NCI-H1105 (cell line): Measurements from ENCODE around the gene EQTN.
A peak's percentile ranks its signal among the peaks of the same experiment; 100 is the strongest.
"Not testable (repeated sequence)": the region's sequence is repeated elsewhere in the genome, so short reads cannot be mapped to it uniquely, and the experiment has no call there.

Source experiments
- DNase-seq: peaks from one replicate; lab custom pipeline; 2025; lab: John Stamatoyannopoulos, UW

The EQTN gene

DNA sequence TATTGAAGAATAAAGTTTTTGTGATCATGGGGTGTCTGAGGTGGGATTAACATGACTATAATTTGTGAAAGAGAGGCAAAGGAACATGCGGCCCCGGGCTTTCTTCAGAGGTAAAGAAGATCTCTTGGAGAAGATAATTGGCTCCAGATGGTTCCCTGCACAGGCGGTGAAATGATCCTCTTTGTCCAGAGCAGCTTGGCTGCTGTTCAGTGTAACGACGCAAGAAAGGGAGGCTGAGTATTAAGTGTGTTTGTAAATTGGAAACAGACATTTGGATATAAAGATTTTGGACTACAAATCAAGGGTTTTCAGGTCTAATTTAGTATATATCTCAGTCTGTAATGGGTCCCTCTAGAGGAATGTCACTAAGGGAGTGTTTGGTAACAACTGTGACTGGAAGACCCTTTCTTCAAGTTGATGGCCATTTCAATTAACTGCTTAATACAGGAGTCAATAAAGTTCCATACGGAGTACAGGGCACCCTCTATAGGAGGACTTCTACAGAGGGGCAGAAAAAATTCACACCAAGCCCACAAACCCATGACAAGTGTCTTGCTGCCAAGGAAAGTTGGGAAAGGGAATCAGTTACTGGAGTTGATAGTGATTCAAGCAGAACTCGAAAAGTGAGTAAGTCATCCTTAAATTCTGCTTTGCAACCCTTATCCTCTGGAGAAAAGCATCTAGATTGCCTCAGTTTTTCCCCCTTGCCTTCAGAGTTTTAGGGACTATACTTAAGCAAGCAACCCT lies 4.1 kb downstream of the EQTN start:
- no peak for DNase-seq

DNA sequence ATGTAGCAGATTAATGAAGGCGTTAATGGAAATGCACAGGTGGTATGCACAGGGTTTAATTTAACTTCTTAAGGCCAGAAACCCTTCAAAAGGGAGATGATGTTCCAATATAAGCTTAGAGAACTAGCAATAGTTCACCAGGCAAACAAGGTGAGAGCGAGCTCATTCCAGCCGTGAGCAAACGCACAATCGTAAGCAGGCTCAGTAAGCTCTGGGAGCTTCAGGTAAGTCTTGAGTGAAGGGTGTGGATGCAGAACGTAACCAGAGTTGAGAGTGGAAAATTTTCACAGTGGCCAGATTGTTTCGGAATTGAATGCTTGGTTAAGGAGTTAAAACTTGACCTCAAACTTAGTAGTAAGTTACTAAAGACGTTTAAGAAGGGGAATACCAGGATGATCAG lies 5.7 kb downstream of the EQTN start:
- no peak for DNase-seq

DNA sequence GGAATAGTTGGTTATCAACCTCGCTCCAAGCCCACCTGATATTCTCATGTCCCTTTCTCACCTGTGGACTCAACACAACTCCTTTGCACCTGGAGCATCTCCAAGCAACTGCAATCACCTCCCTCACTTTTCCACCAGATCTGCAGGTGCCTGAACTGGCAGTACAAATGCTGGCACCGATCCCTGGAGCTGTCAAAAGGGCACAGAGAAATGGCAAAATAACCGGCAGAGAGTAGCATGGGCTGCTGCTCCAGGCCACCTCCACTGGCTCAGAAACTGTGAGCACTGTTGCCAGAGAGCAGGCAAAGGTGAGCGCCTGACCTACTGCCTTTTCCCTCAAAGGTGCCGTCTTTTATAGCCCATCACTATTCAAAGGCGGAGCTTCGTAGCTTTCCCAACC lies 14.7 kb downstream of the EQTN start:
- DNase-seq = peak; percentile 41

DNA sequence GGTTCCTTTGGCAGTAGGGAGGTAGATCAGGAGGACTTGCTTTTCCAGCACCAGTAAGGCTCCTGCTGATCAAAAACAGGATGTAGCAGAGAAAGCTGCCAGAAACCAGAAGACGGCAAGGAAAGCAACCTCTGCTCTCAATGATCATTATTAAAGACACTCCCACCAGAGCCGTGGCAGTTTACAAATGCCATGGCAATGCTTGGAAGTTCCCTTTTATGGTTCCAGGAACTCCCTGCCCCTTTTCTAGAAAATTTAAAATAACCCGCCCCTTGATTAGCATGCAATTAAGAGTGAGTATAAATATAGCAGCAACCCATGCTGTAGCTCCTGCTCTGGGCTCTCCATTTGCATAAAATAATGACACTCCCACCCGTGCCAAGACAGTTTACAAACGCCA lies 16.1 kb downstream of the EQTN start:
- no peak for DNase-seq

DNA sequence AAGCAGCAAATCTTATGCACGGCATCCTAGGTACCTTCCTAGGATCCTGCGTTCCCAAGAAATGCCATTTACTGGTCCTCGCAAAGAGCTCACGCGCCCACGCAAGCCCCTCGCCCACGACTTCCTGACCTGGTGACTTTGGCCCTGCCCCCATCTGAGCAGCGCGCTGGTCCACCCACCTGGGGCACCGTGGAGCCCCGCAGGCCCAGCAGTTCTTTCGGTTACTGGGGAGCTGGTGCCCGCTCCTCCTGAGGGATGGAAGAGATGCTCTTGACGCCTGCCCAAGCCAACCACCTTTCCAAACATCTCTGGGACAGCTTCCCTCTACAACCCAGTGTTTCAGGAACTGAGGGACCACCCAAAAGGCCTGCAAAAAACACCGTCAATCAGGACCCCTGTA lies 16.7 kb downstream of the EQTN start:
- no peak for DNase-seq

DNA sequence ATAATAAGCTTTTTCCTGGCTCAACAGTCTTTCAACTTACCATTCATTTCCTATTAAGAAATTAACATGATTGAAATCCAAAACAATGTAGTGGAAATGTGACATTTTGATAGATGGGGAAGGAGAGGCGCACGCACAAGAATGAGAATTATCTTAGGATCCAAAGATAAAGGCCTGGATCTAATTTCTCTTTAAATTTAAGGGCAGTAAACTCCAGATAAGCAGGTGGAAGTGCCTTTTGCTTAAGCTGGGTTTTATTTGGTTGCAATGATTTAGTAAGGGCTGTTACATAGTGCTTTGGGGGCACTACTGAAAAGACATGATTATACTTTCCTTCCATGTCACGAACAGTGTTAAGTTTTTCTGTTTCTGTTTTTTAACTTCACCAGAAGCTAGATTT lies 17.3 kb downstream of the EQTN start:
- DNase-seq = no peak

DNA sequence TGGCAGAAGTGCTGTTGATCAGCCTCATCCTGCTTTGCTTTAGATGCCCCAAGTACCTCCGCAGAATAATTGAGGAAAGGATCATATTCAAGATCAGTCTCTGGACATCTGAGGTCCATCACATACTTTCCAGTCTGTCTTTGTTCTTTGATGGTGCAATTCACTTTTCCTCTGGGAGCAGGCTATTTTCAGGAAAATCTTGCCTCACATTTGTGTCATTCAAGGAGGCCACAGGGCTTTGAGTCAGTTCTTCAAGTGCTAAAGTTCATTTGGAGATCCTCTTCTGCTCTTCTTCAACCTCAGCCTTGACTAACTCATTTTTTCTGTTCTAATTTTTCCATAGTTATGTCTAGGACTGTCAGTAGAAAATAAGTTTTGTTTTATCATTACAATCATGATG lies 18.6 kb downstream of the EQTN start:
- DNase-seq = no peak

DNA sequence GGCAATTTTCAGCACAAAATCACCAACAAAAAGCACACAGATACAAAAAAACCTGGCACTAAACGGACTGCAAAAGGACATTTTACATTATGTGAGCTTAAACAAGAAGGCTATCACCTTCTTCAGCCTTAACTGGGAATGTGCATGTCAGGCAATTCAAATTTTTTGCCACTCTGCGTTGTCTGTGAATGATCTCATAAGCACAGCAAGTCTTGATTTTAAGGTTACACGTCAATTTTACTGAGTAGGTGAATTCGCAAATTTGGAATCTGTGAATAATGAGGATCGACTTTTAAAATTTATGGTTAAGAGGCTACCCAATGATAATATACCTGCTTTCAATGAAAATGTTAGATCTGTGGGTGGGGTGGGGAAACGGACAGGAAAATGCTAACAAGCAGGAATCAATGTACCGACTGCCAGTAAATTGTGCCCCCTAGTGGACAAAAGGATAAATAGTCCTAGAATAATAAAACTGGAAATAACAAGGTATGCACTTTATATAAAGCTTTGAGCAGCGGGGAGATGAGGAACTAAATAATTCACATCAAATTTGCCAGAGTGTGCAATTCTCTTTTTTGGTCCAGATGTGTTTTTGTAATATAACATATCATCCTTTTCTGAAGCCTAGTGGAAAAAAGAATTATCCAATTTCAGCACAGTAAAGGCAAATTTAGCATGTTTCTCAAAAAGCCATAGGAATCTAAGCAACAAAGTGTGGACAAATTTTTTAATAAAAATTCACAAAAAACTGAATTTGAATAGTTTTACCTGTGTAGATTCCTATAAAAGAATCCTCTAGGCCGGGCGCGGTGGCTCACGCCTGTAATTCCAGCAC lies 20.5 kb downstream of the EQTN start:
- peak; percentile 55 for DNase-seq

DNA sequence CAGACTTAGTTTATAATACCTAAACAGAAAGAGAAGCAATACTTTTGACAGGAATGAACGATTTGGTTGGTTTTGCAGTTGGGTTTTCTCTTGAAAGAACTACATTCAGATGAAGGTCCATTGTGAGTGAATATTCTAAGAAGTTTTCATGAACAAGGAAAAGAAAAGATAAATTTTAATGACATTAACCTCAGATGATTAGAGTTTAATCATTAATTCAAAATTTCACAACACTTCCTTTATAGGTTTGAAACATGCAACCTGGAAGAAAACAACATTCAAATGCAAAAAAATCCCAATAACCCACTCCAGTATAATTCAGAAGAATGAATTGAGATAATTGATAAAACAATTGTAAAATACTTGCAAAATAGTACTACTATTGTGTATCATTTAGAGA lies 23.8 kb downstream of the EQTN start:
- no peak for DNase-seq

DNA sequence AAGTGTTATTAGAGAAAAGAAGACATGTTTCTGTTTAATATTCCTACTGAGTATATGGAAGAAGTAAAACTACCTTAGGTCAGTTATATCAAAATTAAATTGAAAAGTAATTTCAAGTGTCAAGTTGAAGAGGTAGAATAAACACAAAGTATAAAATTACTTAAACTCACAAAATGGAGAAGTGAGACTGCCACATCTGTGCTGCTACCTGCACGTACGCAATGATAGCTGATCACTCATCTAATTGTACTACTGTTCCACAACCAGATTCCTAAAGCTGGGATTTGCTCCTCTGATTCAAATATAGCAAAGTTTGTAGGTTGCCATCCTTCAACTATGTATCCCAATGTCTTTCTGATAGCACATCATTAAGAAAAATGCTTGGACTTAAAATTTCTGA lies 24.8 kb downstream of the EQTN start:
- DNase-seq = no peak

DNA sequence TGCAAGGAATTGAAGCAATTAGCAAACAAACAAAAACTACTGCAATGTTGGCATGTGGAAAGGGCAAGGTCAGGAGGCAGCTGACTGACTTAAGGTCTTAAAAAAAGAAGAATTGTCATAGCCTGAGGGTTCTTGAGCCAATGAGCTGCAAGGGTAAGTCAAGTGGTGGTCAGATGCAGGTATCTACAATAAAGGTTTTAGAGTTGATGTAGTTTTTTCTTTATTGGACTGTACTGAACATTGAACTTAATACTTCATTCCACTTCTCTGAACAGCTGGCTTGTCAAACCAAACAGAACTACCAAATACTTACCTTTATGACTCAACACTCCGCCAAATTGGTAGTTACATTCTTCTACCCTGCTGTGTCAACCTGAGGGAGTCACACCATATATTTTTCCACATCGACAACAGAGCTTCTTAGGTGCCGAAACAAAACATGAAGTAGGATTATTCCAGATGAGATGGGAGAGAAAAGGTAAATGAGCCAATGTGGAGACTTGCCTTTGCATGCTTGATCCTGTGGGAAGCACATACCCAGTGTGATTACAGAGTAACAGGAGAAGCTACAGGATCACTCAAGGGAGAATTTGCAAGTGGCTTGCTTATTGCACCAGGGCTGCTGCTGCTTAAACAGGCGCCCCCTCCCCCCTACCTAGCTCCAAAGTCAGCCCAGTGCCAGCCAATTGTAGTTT lies 35.3 kb downstream of the EQTN start:
- DNase-seq = no peak

DNA sequence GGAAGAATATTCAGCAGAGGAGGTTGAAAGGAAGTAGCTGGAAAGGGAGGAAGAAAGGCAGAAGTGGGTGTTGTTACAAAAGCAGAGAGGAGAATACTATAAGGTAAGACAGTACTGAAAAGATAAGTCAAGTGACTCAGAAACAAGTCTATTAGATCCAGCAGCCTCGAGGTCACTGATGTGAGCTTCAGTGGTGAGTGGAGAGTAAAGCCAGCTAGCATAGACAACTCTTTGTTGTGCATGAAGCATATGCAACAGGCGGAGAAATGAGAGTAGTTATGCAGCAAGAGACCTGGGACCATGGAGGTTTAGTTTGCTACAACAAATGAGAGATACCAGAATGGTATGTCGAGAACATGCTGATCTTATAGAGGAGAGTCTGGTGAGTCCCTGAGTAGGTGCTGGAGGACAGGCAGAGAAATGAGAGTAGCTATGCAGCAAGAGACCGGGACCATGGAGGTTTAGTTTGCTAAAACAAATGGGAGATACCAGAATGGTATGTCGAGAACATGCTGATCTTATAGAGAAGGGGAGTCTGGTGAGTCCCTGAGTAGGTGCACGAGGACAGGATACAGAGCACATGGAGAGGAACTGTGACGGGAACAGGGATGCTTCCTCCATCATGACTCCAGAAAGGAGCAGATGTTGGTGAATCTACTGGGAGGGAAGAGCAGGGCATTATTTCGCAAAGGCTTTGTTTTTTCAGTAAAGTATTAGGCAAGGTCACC lies 36.0 kb downstream of the EQTN start:
- DNase-seq = no peak

DNA sequence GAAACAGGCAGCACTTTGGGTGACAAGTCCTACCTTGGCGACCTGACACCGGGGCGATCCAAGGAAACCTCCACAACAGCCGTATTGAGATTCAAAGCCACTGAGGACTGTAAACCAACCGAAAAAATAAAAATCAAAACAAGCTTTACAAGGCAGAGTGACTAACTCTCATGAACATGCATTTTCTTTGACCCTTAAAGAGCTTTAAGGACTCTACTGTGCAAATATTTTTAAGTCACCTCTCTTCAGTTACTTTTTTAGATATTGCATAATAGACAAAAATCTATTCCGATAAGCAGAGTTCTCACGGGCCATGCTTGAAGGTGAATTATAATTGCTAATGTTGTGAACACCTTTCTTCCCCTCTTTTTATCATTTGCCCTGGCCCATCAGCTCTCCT lies 38.3 kb downstream of the EQTN start:
- DNase-seq = no peak

DNA sequence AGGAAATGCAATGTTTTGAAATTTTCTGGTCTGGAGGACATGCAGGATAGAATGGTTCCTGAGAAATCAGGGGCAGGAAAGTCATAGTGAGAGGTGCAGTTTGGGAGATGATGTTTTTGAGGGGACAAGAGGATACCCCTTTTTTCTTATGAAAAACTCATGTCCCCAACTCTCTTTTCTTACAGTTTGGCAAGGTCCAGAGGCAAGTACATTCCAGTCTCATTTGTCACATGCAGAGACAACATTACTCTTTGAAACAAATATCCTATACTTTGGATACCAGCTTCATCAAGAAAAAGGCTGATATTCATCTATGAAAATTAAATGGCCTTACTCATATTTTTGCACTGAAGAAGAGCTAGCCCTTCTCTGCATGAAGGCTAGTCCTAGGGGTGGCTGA lies 48.2 kb downstream of the EQTN start:
- DNase-seq = no peak

DNA sequence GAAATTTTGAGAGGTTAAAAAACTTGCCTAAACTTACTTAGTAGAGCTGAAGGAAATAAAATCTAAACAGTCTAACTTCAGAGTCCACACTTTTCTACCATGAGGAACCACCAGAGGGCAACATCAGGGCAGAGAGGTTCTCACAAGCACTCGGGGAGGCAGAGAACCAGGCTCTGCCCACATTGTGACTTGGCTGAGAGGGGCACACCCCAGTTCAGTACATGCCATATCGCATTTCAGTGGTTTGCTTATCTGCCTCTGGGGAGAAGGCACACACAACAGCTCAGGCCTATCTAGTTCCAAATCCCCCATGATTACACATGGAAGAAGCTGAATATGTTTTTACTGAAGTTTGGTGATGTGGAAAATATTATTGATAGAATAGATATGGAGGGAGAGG lies 49.2 kb downstream of the EQTN start:
- DNase-seq = no peak

DNA sequence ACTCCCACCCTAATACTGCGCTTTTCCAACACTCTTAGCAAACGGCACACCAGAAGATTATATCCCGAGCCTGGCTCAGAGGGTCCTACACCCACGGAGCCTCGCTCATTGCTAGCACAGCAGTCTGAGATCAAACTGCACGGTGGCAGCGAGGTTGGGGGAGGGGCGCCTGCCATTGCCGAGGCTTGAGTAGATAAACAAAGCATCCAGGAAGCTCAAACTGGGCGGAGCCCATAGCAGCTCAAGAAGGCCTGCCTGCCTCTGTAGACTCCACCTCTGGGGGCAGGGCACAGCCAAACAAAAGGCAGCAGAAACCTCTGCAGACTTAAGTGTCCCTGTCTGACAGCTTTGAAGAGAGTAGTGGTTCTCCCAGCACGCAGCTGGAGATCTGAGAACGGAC lies 57.3 kb downstream of the EQTN start:
- not testable (repeated sequence) for DNase-seq
